ENCODE results near the gene DIS3. TPM values are rescaled to one million over a fixed set of nuclear protein-coding genes. Genes with fewer than 3 reads are reported as not detected.

The DIS3 gene
- total and polyA plus RNA-seq, 2 donors (not counting 1 experiment from before 2014, with no cell fraction given), result 31.9 to 41.4 TPM

DNA sequence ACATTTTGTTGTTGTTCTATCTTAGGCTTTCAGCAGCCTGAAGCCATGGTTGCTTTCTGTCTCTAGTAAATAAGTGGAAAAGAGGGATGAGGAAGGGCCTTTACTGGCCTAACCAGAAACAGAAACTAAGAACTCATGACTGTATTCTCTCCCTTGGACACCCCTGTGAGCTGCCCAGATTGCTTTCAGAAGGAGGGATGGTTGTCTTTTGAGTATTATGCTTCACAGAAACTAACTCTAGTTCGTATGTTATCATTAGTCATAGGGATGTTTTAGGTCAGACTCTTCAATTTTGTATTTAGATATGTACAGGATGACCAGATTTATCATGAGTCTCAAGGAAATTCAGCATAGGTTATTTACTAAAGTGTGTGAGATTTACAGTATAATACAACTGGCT lies 36.4 kb downstream of the DIS3 start:
- peaks cover 1% of the 10 kb centered on the region for H3K36me3 ChIP-seq (ENCODE audit: control insufficient read depth, insufficient read depth, low read length)
- H3K9ac ChIP-seq (ENCODE audit: insufficient read depth, low read length), result no peak overlapping the region
- no peaks in the 10 kb centered on the region for H3K9me3 ChIP-seq (ENCODE audit: control insufficient read depth, insufficient read depth, low read depth, low read length)
- H3K4me3 ChIP-seq (replicated peaks in 1 of 4; ENCODE audit: control extremely low read depth in 1 of 4, insufficient read depth in 1 of 4, low read depth in 3 of 4, low read length in 4 of 4), result no peak overlapping the region
- H4K20me1 ChIP-seq (ENCODE audit: control insufficient read depth, extremely low read depth, insufficient read depth, low read length), result no peaks in the 10 kb centered on the region
- H3K27ac ChIP-seq (ENCODE audit: insufficient read depth, low read length), result no peak overlapping the region
- H3K79me2 ChIP-seq (ENCODE audit: control insufficient read depth, insufficient read depth, low read length), result no peaks in the 10 kb centered on the region
- no peaks in the 10 kb centered on the region for H3K27me3 ChIP-seq (ENCODE audit: control insufficient read depth, insufficient read depth, low read length)
- no peak overlapping the region for H3K4me2 ChIP-seq (ENCODE audit: extremely low read depth, insufficient read depth, low read length)
- no peak overlapping the region for H2AFZ ChIP-seq (ENCODE audit: low read length)
- H3K4me1 ChIP-seq (ENCODE audit: control insufficient read depth, extremely low read depth, insufficient read depth, low read length), result no peaks in the 10 kb centered on the region
- DNase-seq (ENCODE audit: low read depth in 2 of 2), result no peak
- TF ChIP-seq CTCF (conservative IDR thresholded peaks at IDR 0.05 in 1 of 2, IDR thresholded peaks at IDR 0.05 in 1 of 2; ENCODE audit: low read depth in 1 of 2, low read length in 2 of 2) (no peak), EZH2 (IDR thresholded peaks at IDR 0.05; ENCODE audit: low read length, missing control alignments) (no peak)

GRCh38 chr13:72740015-72740414 lies 41.7 kb downstream of the DIS3 start:
- Histone ChIP-seq H3K27ac (ENCODE audit: insufficient read depth, low read length) (no peak overlapping the region), H3K9ac (ENCODE audit: insufficient read depth, low read length) (no peak overlapping the region), H3K4me2 (ENCODE audit: extremely low read depth, insufficient read depth, low read length) (no peak overlapping the region), H3K9me3 (ENCODE audit: control insufficient read depth, insufficient read depth, low read depth, low read length) (no peaks in the 10 kb centered on the region), H2AFZ (ENCODE audit: low read length) (no peak overlapping the region), H3K4me3 (replicated peaks in 1 of 4; ENCODE audit: control extremely low read depth in 1 of 4, insufficient read depth in 1 of 4, low read depth in 3 of 4, low read length in 4 of 4) (no peak overlapping the region), H4K20me1 (ENCODE audit: control insufficient read depth, extremely low read depth, insufficient read depth, low read length) (no peaks in the 10 kb centered on the region), H3K36me3 (ENCODE audit: control insufficient read depth, insufficient read depth, low read length) (peaks cover 5% of the 10 kb centered on the region), H3K79me2 (ENCODE audit: control insufficient read depth, insufficient read depth, low read length) (no peaks in the 10 kb centered on the region), H3K27me3 (ENCODE audit: control insufficient read depth, insufficient read depth, low read length) (no peaks in the 10 kb centered on the region), H3K4me1 (ENCODE audit: control insufficient read depth, extremely low read depth, insufficient read depth, low read length) (no peaks in the 10 kb centered on the region)
- no peak for TF ChIP-seq CTCF (conservative IDR thresholded peaks at IDR 0.05 in 1 of 2, IDR thresholded peaks at IDR 0.05 in 1 of 2; ENCODE audit: low read depth in 1 of 2, low read length in 2 of 2)
- no peak for TF ChIP-seq EZH2 (IDR thresholded peaks at IDR 0.05; ENCODE audit: low read length, missing control alignments)
- no peak for DNase-seq (ENCODE audit: low read depth in 2 of 2)

DNA sequence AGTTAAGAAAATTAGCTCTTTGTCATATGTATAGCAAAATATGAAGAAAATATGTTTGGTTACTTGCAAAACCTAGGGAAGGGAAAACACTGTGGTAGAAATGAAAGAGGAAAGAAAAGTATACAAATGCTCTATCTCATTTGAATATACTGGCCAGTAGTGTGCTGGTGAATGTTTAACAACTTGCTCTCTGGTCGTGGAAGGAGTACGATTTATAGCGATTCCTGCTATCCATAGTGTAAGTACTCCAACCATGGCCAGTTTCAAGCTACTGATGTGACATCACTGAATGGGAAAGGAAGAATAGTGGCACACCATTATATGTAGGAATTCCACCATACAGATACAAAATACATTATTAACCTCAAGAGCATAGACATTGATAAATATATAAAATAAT lies 44.7 kb downstream of the DIS3 start:
- Histone ChIP-seq H3K36me3 (ENCODE audit: control insufficient read depth, insufficient read depth, low read length) (peaks cover 5% of the 10 kb centered on the region), H3K9me3 (ENCODE audit: control insufficient read depth, insufficient read depth, low read depth, low read length) (no peaks in the 10 kb centered on the region), H3K27me3 (ENCODE audit: control insufficient read depth, insufficient read depth, low read length) (no peaks in the 10 kb centered on the region), H4K20me1 (ENCODE audit: control insufficient read depth, extremely low read depth, insufficient read depth, low read length) (no peaks in the 10 kb centered on the region), H2AFZ (ENCODE audit: low read length) (no peak overlapping the region), H3K27ac (ENCODE audit: insufficient read depth, low read length) (no peak overlapping the region), H3K79me2 (ENCODE audit: control insufficient read depth, insufficient read depth, low read length) (peaks cover 2% of the 10 kb centered on the region), H3K4me3 (replicated peaks in 1 of 4; ENCODE audit: control extremely low read depth in 1 of 4, insufficient read depth in 1 of 4, low read depth in 3 of 4, low read length in 4 of 4) (no peak overlapping the region), H3K9ac (ENCODE audit: insufficient read depth, low read length) (no peak overlapping the region), H3K4me2 (ENCODE audit: extremely low read depth, insufficient read depth, low read length) (no peak overlapping the region), H3K4me1 (ENCODE audit: control insufficient read depth, extremely low read depth, insufficient read depth, low read length) (no peaks in the 10 kb centered on the region)
- no peak for DNase-seq (ENCODE audit: low read depth in 2 of 2)
- TF ChIP-seq EZH2 (IDR thresholded peaks at IDR 0.05; ENCODE audit: low read length, missing control alignments) (no peak), CTCF (conservative IDR thresholded peaks at IDR 0.05 in 1 of 2, IDR thresholded peaks at IDR 0.05 in 1 of 2; ENCODE audit: low read depth in 1 of 2, low read length in 2 of 2) (no peak)
